GM18511 (cell line): ENCODE results near the gene IPCEF1.

Experiments
- ATAC-seq: cut with Tn5 transposase; IDR thresholded peaks from one replicate; pipeline ENCODE4 v1.9.1; 2021; ENCODE audit warnings: mild to moderate bottlenecking, moderate library complexity; ENCODE audit not compliant: unreplicated experiment

IPCEF1 gene

GRCh38 chr6:154169193-154169847 is 187.3 kb downstream of the IPCEF1 start:
- ATAC-seq = peak; percentile 53

- ATAC-seq = no peak
Measured at GRCh38 chr6:154167126-154167525, 189.5 kb downstream of the IPCEF1 start.

- ATAC-seq = no peak
Measured at GRCh38 chr6:154166140-154166539, 190.5 kb downstream of the IPCEF1 start.

- ATAC-seq = no peak
Measured at GRCh38 chr6:154165478-154165877, 191.1 kb downstream of the IPCEF1 start.

GRCh38 chr6:154164397-154164796 is 192.2 kb downstream of the IPCEF1 start:
- ATAC-seq = peak; percentile 33

- ATAC-seq = peak; percentile 64
Measured at GRCh38 chr6:154161689-154162088, 194.9 kb downstream of the IPCEF1 start.

- ATAC-seq = no peak
Measured at GRCh38 chr6:154159126-154159525, 197.5 kb downstream of the IPCEF1 start.

GRCh38 chr6:154157706-154158105 is 198.9 kb downstream of the IPCEF1 start:
- ATAC-seq = no peak

GRCh38 chr6:154157082-154157481 is 199.5 kb downstream of the IPCEF1 start:
- ATAC-seq = peak; percentile 52

- peak; percentile 66 for ATAC-seq
Measured at GRCh38 chr6:154156135-154156896, 200.3 kb downstream of the IPCEF1 start.

GRCh38 chr6:154154389-154154967 is 202.1 kb downstream of the IPCEF1 start:
- no peak for ATAC-seq

GRCh38 chr6:154143753-154144152 is 212.8 kb downstream of the IPCEF1 start:
- no peak for ATAC-seq

- ATAC-seq = no peak
Measured at GRCh38 chr6:154140743-154141142, 215.9 kb downstream of the IPCEF1 start.

- ATAC-seq = no peak
Measured at GRCh38 chr6:154139892-154140291, 216.7 kb downstream of the IPCEF1 start.

GRCh38 chr6:154138793-154139192 is 217.8 kb downstream of the IPCEF1 start:
- ATAC-seq = no peak

- no peak for ATAC-seq
Measured at GRCh38 chr6:154134471-154135147, 222.0 kb downstream of the IPCEF1 start.

GRCh38 chr6:154127657-154128056 is 228.9 kb downstream of the IPCEF1 start:
- no peak for ATAC-seq

- ATAC-seq = no peak
Measured at GRCh38 chr6:154125421-154125820, 231.2 kb downstream of the IPCEF1 start.

GRCh38 chr6:154123155-154123956 is 233.2 kb downstream of the IPCEF1 start:
- no peak for ATAC-seq

GRCh38 chr6:154122195-154122925 is 234.2 kb downstream of the IPCEF1 start:
- ATAC-seq = no peak
